Measurements from ENCODE around the gene CAPN8. TPM values are rescaled to one million over a fixed set of nuclear protein-coding genes. Genes with fewer than 3 reads are reported as not detected.

CAPN8 gene
- total RNA-seq, 6 donors from 2014 or later, result 40.3 to 274 (median 74.3) TPM

DNA sequence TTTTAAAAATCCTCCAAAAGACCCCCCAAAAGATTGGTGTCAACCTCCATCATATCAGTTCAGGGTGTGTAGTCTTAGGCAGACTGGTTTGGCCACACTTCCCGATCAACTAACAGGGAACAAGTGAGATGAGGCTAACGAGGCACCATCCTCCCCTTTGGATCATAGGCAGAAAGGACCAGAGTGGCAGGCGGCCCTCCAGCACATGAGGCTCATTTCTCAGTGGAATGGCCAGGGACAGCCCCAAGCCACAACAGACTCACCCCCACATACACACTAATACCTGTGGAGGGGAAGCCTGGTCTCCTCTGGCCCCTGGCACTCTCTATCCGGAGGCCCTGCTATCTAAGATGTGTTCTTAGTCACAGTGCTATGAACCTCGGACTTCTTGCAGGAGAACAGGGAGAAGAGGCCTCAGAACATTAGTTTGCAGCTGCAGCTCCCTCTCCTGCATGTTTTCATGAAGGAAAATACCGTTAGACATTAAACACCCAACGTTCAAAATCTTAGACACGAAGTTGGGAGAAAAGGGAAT, 29.6 kb upstream of the CAPN8 start:
- peaks cover 1 to 10% (median 5%) of the 10 kb centered on the region in 4 donors for H3K4me1 ChIP-seq

DNA sequence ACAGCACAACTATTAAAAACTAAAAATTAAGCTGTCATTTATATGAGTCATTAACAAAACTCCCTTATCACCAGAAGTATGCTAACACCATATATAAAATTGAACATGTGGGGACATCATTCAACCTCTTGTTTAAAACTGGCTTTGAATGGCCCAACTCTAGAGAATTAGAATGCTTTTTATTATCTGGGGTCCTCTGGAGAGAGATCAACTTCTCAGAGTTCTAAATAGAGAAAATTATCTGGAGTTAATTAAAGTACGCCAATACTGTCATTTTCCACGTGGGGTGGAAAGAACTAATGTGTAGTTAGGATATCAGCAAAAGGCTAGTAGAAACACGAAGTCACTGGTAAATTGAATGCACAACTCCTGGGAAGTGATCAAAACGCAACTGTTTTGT, 25.6 kb upstream of the CAPN8 start:
- ATAC-seq (ENCODE audit: low FRiP score in 2 of 2), result no peak
- TF ChIP-seq CTCF (IDR thresholded peaks at IDR 0.05), result no peak
- no peak for TF ChIP-seq EP300 (IDR thresholded peaks at IDR 0.05)
- TF ChIP-seq POLR2A (IDR thresholded peaks at IDR 0.05), result no peak
- TF ChIP-seq POLR2AphosphoS5 (IDR thresholded peaks at IDR 0.05), result no peak
- no peak overlapping the region for H3K27ac ChIP-seq
- no peak for DNase-seq
- H3K36me3 ChIP-seq, result no peaks in the 10 kb centered on the region
- H3K4me3 ChIP-seq, result no peak overlapping the region
- 83% methylated on average over 4 of the region's 4 CpGs for WGBS, 2 donors
- no peaks in the 10 kb centered on the region for H3K27me3 ChIP-seq
- no peaks in the 10 kb centered on the region for H3K9me3 ChIP-seq
- no peaks in the 10 kb centered on the region for H3K4me1 ChIP-seq

More for the DNA sequence above, 29.6 kb upstream of the CAPN8 start:
- ATAC-seq (ENCODE audit: low FRiP score in 2 of 2), result no peak
- 66 to 70% methylated on average over 8 of the region's 8 CpGs for WGBS, 2 donors
- H3K27ac ChIP-seq, result no peak overlapping the region
- H3K9me3 ChIP-seq, result no peaks in the 10 kb centered on the region
- TF ChIP-seq POLR2AphosphoS5 (IDR thresholded peaks at IDR 0.05) (no peak), POLR2A (IDR thresholded peaks at IDR 0.05) (no peak), CTCF (IDR thresholded peaks at IDR 0.05) (no peak), EP300 (IDR thresholded peaks at IDR 0.05) (no peak)
- no peak overlapping the region for H3K4me3 ChIP-seq
- no peak for DNase-seq
- no peaks in the 10 kb centered on the region for H3K27me3 ChIP-seq
- H3K36me3 ChIP-seq, result no peaks in the 10 kb centered on the region

DNA sequence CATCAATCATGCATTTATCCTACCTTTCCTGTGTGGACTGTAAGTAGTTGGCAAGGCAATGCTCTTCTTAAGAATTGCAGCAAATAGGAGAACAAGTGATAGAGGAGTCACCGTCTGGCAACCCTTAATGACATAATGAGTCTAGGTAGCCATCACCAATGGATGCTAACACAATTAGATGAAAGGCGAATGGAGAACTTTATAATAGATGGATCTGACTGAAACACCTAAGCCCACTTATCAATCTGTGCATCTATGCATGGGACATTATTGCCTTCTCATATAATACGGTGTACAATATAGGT, 18.9 kb upstream of the CAPN8 start:
- Histone ChIP-seq H3K27ac (no peak overlapping the region), H3K9me3 (no peaks in the 10 kb centered on the region), H3K4me3 (no peak overlapping the region), H3K36me3 (no peaks in the 10 kb centered on the region), H3K4me1 (no peaks in the 10 kb centered on the region), H3K27me3 (no peaks in the 10 kb centered on the region)
- TF ChIP-seq POLR2AphosphoS5 (IDR thresholded peaks at IDR 0.05) (no peak), EP300 (IDR thresholded peaks at IDR 0.05) (no peak), CTCF (IDR thresholded peaks at IDR 0.05) (no peak), POLR2A (IDR thresholded peaks at IDR 0.05) (no peak)
- DNase-seq (no peak), ATAC-seq (ENCODE audit: low FRiP score in 2 of 2) (no peak)
- WGBS, 2 donors, result 80% methylated on average over 3 of the region's 3 CpGs

GRCh38 chr1:223683586-223684487, 18.3 kb upstream of the CAPN8 start:
- no peak overlapping the region for H3K4me3 ChIP-seq
- 0 to 66% methylated on average over 2 to 9 of the region's 9 CpGs for WGBS, 2 donors
- H3K27ac ChIP-seq, result no peak overlapping the region
- peak; percentile 31 to 57 for ATAC-seq (ENCODE audit: low FRiP score in 2 of 2)
- H3K27me3 ChIP-seq, result no peaks in the 10 kb centered on the region
- peak in 5 of 6 experiments; percentile 20 to 68 (median 53) for TF ChIP-seq CTCF (IDR thresholded peaks at IDR 0.05)
- TF ChIP-seq POLR2AphosphoS5 (IDR thresholded peaks at IDR 0.05), result no peak
- TF ChIP-seq EP300 (IDR thresholded peaks at IDR 0.05), result no peak
- H3K4me1 ChIP-seq, result no peaks in the 10 kb centered on the region
- H3K36me3 ChIP-seq, result no peaks in the 10 kb centered on the region
- H3K9me3 ChIP-seq, result no peaks in the 10 kb centered on the region
- peak; percentile 20 to 56 for DNase-seq
